ENCODE results near the gene LRCH1.

DNA sequence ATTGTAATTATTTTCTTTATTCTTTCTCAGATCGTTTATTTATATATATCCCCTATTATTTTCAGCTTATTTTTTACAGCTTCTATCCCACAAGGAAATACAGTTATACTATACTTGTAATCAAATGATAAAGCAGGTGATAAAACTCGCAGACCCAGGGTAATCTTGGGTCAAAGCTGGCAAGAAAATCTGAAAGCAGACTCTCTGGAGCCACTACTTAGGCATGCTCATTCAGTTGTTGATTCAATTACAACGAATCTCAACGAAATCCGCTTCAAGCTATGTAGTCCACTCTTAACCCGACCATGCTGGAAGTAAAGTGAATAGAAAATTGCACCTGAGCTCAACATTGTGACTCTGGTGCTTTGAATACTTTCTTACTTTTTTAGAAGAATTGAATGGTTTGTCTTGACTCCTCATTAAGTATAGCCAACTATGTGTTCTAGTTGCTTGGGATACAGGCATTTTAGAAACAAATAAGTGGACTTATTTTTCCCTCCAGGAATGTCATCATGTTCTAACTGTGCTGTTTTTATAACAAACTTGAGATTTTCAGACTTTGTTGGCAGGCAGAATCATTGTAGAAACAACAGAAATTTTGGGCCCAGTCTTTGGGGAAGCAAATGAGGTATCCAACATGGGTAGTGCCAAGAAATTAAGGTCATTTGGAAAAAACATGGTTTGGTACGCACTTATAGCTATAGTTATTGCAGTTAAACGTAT lies 222.6 kb downstream of the LRCH1 start:
- TF ChIP-seq ZBTB7A (IDR thresholded peaks at IDR 0.05; ENCODE audit: low read depth) = no peak
- no peak for TF ChIP-seq TCF12 (IDR thresholded peaks at IDR 0.05; ENCODE audit: low read depth)
- TF ChIP-seq FOXM1 (IDR thresholded peaks at IDR 0.05; ENCODE audit: borderline replicate concordance, low read depth) = no peak
- TF ChIP-seq, protein P1, sequence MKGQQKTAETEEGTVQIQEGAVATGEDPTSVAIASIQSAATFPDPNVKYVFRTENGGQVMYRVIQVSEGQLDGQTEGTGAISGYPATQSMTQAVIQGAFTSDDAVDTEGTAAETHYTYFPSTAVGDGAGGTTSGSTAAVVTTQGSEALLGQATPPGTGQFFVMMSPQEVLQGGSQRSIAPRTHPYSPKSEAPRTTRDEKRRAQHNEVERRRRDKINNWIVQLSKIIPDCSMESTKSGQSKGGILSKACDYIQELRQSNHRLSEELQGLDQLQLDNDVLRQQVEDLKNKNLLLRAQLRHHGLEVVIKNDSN (IDR thresholded peaks at IDR 0.05) = no peak
- TF ChIP-seq, protein P2, sequence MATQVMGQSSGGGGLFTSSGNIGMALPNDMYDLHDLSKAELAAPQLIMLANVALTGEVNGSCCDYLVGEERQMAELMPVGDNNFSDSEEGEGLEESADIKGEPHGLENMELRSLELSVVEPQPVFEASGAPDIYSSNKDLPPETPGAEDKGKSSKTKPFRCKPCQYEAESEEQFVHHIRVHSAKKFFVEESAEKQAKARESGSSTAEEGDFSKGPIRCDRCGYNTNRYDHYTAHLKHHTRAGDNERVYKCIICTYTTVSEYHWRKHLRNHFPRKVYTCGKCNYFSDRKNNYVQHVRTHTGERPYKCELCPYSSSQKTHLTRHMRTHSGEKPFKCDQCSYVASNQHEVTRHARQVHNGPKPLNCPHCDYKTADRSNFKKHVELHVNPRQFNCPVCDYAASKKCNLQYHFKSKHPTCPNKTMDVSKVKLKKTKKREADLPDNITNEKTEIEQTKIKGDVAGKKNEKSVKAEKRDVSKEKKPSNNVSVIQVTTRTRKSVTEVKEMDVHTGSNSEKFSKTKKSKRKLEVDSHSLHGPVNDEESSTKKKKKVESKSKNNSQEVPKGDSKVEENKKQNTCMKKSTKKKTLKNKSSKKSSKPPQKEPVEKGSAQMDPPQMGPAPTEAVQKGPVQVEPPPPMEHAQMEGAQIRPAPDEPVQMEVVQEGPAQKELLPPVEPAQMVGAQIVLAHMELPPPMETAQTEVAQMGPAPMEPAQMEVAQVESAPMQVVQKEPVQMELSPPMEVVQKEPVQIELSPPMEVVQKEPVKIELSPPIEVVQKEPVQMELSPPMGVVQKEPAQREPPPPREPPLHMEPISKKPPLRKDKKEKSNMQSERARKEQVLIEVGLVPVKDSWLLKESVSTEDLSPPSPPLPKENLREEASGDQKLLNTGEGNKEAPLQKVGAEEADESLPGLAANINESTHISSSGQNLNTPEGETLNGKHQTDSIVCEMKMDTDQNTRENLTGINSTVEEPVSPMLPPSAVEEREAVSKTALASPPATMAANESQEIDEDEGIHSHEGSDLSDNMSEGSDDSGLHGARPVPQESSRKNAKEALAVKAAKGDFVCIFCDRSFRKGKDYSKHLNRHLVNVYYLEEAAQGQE (IDR thresholded peaks at IDR 0.05; ENCODE audit: low read depth) = no peak
- TF ChIP-seq, protein P3, sequence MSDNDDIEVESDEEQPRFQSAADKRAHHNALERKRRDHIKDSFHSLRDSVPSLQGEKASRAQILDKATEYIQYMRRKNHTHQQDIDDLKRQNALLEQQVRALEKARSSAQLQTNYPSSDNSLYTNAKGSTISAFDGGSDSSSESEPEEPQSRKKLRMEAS (IDR thresholded peaks at IDR 0.05) = no peak
- TF ChIP-seq RAD21 (IDR thresholded peaks at IDR 0.05; ENCODE audit: low read depth) = no peak
- TF ChIP-seq EP300 (IDR thresholded peaks at IDR 0.05; ENCODE audit: borderline replicate concordance) = no peak
- no peak for TF ChIP-seq TAF1 (IDR thresholded peaks at IDR 0.05; ENCODE audit: low read depth)
- TF ChIP-seq CREB1 (IDR thresholded peaks at IDR 0.05; ENCODE audit: low read depth) = no peak
- TF ChIP-seq YY1 (IDR thresholded peaks at IDR 0.05; ENCODE audit: low read depth) = no peak
